Transverse colon (tissue), 4 donors: ENCODE measurements around the gene SYNE2.

ENCODE experiments used
- EP300 ChIP-seq: sonication (generic); formaldehyde crosslinking; IDR thresholded peaks from one replicate; pipeline ENCODE4 v1.6.1; 2017; ENCODE audit warnings: antibody characterized with exemption, low read depth
- POLR2A ChIP-seq: fragments of 450-650 bp; IDR thresholded peaks from one replicate; pipeline ENCODE4 v1.6.1; 2016; ENCODE audit warnings: antibody characterized with exemption, mild to moderate bottlenecking, moderate library complexity
- POLR2AphosphoS5 ChIP-seq, 3 donors: sonication (generic); formaldehyde crosslinking; IDR thresholded peaks; one replicate each; pipeline ENCODE4 v1.6.1; 2016; ENCODE audit warnings: antibody characterized with exemption in 3 of 3
- TF ChIP-seq, protein P1 (sequence below), 5 experiments: fragments of 200-600 bp in 3 of 5; fragments of 450-650 bp in 2 of 5; sonication (generic) in 3 of 5; IDR thresholded peaks; 1 replicate in 2 of 5; 2 replicates in 3 of 5; pipeline ENCODE4 v1.5.1; 2016 to 2017; ENCODE audit warnings: antibody characterized with exemption in 5 of 5, inconsistent platforms in 3 of 5, mild to moderate bottlenecking in 2 of 5, moderate library complexity in 1 of 5

DNA sequence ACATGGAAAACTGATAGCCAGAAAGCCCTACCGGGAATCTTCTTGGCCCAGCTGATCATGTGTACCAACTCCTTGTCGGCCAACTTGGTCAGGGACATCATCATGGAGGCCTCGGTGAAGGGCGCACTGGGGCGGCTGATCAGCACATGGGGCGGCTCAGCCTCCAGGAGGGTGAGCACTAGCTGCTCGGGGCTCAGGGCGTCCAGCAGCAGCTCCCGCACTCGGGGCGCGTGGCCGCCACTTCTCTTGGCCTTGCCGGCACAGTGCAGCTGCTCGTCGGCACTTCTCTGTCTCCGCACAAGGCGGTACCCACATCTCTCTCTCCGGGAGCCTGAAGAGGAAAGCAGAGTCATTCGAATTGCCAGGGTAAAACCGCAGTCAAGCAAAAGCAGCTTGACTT lies 407.6 kb downstream of the SYNE2 start:
- no peak for TF ChIP-seq POLR2AphosphoS5 (IDR thresholded peaks at IDR 0.05)
- TF ChIP-seq POLR2A: no peak
- TF ChIP-seq, protein P1, sequence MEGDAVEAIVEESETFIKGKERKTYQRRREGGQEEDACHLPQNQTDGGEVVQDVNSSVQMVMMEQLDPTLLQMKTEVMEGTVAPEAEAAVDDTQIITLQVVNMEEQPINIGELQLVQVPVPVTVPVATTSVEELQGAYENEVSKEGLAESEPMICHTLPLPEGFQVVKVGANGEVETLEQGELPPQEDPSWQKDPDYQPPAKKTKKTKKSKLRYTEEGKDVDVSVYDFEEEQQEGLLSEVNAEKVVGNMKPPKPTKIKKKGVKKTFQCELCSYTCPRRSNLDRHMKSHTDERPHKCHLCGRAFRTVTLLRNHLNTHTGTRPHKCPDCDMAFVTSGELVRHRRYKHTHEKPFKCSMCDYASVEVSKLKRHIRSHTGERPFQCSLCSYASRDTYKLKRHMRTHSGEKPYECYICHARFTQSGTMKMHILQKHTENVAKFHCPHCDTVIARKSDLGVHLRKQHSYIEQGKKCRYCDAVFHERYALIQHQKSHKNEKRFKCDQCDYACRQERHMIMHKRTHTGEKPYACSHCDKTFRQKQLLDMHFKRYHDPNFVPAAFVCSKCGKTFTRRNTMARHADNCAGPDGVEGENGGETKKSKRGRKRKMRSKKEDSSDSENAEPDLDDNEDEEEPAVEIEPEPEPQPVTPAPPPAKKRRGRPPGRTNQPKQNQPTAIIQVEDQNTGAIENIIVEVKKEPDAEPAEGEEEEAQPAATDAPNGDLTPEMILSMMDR (IDR thresholded peaks at IDR 0.05): no peak
- TF ChIP-seq EP300: no peak
